Measurements from ENCODE around the gene CD247.

Gene CD247

DNA sequence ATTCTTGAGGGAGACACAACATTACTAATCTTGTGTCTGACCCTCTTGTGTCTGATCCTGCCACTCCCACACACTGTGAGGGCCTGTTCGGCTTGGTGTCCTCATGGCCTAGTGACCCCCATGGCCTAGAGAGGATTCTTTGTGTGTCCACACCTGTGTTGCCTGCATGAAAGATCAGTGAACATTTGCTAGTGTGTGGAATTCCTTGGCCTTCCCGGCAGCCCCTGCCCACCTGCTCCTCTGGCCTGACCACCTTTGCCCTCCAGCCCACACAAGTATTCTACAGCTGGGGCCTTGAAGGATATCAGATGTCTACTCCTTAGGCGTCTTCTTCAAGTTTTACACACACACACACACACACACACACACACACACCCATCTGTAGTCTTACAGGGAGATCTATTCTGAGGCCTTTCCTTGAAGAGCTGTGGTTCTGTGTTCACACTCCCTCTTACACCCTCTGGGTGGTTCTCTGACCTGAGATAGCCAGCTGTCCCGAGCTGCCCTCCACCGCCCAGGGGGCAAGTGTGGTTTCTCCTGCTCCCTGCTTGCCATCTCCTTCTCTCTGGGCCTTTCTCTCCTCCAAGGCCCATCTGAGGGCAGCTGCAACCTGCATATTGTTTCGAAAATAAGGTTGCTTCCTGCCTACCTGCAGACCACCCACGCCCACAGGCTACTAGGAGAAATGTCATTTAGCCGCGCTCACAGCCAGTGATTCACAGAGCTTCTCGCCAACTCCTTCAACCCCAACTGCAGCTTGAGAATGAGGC lies 45.4 kb downstream of the CD247 start:
- Mint-ChIP-seq H3K36me3 (peaks cover 6% of the 10 kb centered on the region), H3K4me1 (ENCODE audit: low read depth) (peaks cover 85% of the 10 kb centered on the region), H3K27ac (peak overlapping the region; percentile 81), H3K27me3 (no peaks in the 10 kb centered on the region), H3K9me3 (ENCODE audit: low read depth) (no peaks in the 10 kb centered on the region), H3K4me3 (peak overlapping the region; percentile 80)

DNA sequence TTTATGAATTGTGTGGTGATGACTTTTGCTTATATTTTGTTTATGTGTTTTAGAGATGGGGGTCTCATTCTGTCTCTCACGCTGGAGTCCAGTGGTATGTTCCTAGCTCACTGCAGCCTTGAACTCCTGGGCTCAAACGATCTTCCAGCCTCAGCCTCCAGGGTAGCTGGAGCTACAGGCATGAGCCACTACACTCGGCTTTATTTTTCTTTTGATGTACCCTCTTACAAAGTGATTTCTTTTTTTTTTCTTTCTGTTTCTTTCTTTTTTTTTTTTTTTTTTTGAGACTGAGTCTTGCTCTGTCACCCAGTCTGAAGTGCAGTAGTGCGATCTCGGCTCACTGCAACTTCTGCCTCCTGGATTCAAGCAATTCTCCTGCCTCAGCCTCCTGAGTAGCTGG lies 46.8 kb downstream of the CD247 start:
- Mint-ChIP-seq H3K4me3 (peak overlapping the region; percentile 34), H3K9me3 (ENCODE audit: low read depth) (no peaks in the 10 kb centered on the region), H3K27me3 (no peaks in the 10 kb centered on the region), H3K36me3 (no peaks in the 10 kb centered on the region), H3K27ac (peak overlapping the region; percentile 88), H3K4me1 (ENCODE audit: low read depth) (peaks cover 80% of the 10 kb centered on the region)

DNA sequence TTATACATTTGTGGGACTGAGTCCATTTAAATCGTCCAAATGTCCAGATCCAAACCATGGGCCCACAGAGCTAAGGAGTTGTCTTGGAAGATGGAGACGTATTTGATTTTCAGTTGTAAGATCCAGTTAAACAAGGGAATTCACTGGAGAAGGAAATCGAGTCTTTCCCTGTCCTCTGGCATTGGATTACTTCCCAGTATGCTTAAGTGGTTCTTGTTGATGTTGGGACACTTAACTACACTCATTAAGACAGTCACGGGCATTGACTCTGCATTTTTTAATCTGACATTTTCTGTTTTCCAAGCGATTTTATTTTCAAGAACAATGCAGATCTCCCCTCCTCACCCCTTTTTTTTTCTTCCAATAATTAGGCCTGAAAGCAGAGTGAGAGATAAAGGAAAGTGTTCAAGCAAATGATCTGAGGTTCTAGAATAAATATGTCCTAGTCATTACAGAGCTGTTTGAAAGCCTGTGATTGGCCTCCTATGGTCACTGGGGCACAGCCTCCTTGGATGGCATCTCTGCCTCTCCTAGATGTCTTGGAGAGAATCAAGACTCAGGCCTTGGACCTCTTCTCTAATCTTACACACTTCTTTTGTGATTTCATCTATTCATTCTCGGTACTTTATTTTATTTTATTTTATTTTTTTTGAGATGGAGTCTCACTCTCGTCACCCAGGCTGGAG lies 48.9 kb downstream of the CD247 start:
- peak overlapping the region; percentile 85 for H3K27ac Mint-ChIP-seq

DNA sequence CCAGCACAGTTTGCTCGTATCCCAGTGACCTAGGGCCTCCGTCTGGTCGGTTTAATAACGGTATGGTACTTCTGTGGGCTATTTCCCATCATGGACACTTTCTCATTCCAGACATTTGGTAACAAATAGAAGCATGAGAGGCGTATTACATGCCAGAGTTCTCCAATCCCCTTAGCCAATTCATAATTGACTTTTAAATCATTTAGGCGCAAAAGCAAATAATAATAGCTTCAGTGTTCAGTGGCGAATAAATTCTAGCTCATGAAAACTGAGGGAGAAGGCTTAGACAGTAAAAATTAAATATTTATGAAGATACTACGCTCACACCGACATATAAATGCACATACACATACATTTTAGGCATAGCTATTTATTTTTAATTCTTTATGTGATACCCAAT lies 50.6 kb downstream of the CD247 start:
- H3K4me3 Mint-ChIP-seq, result no peak overlapping the region
- no peaks in the 10 kb centered on the region for H3K27me3 Mint-ChIP-seq
- no peaks in the 10 kb centered on the region for H3K9me3 Mint-ChIP-seq (ENCODE audit: low read depth)
- peak overlapping the region; percentile 68 for H3K27ac Mint-ChIP-seq
- peaks cover 80% of the 10 kb centered on the region for H3K4me1 Mint-ChIP-seq (ENCODE audit: low read depth)
- H3K36me3 Mint-ChIP-seq, result peaks cover 5% of the 10 kb centered on the region

More for the DNA sequence above, 48.9 kb downstream of the CD247 start:
- H3K27me3 Mint-ChIP-seq, result no peaks in the 10 kb centered on the region
- no peak overlapping the region for H3K4me3 Mint-ChIP-seq
- H3K9me3 Mint-ChIP-seq (ENCODE audit: low read depth), result no peaks in the 10 kb centered on the region
- peaks cover 3% of the 10 kb centered on the region for H3K36me3 Mint-ChIP-seq
- H3K4me1 Mint-ChIP-seq (ENCODE audit: low read depth), result peaks cover 82% of the 10 kb centered on the region

DNA sequence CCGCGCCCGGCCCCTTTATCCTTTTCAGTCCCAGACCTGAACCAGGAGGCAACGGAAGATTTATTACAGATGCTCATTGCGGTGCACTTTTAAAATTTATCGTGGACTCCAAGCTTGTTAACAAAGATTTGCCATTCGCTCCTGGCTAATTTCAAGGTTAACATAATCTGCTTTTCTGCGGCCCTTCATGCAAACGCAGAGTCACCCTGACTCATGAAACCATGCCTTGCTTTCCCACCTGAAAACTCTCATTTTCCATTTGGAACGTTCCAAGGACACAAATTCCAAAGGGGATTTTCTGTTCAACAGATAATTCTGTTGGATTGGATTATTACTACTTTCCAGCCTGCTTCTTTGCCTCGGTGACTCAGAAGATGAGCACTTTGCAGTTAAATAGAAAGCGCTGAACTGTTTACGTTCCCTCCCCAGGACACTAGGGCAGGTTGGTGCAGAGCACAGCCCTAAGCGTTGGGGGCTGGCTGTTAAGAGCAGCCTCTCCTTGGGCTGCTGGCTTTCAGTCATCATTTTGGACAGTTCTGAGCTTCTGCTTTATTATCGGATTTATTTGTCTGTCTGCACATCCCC lies 51.1 kb downstream of the CD247 start:
- Mint-ChIP-seq H3K4me3 (no peak overlapping the region), H3K27ac (peak overlapping the region; percentile 68), H3K9me3 (ENCODE audit: low read depth) (no peaks in the 10 kb centered on the region), H3K4me1 (ENCODE audit: low read depth) (peaks cover 76% of the 10 kb centered on the region), H3K27me3 (no peaks in the 10 kb centered on the region), H3K36me3 (peaks cover 6% of the 10 kb centered on the region)

DNA sequence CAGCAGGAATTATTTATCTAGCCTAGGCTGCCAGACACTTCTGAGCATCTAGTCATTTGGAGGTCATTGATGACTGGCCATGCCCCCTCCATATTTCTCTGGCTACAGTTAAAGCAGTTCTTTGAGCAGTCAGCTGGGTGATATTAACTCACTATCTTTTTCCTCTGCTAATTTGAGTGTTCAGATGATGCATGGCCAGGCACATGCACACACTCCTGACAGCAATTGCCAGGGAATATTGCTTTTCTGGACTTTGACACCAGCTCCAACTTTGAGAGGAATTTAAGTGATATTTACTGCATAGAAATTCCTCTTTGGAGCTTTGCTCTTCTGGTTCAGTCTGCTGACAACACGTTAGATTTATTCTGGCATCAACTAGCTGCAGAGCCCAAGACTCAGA lies 52.6 kb downstream of the CD247 start:
- Mint-ChIP-seq H3K27me3 (no peaks in the 10 kb centered on the region), H3K9me3 (ENCODE audit: low read depth) (no peaks in the 10 kb centered on the region), H3K27ac (peak overlapping the region; percentile 90), H3K36me3 (peaks cover 6% of the 10 kb centered on the region), H3K4me3 (no peak overlapping the region), H3K4me1 (ENCODE audit: low read depth) (peaks cover 77% of the 10 kb centered on the region)

DNA sequence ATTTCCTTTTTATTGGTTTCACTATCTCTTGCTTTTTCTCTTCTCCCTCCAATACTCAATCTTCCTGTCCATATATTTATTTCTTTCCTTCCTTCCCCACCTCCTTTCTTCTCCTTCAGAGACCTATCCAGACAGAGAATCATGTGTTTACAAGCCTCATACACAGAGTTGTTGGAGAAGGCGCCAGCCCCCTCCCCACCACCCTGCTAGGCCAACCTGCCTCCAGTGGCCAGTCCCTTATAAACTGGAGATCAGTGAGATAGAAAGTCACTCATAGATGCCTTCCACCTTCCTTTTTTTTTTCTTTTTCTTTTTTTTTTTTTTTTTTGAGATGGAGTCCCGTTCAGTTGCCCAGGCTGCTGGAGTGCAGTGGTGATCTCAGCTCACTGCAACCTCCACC lies 53.3 kb downstream of the CD247 start:
- peak overlapping the region; percentile 90 for H3K27ac Mint-ChIP-seq
- H3K36me3 Mint-ChIP-seq, result peaks cover 6% of the 10 kb centered on the region
- peaks cover 77% of the 10 kb centered on the region for H3K4me1 Mint-ChIP-seq (ENCODE audit: low read depth)
- H3K9me3 Mint-ChIP-seq (ENCODE audit: low read depth), result no peaks in the 10 kb centered on the region
- no peaks in the 10 kb centered on the region for H3K27me3 Mint-ChIP-seq
- H3K4me3 Mint-ChIP-seq, result peak overlapping the region; percentile 3

DNA sequence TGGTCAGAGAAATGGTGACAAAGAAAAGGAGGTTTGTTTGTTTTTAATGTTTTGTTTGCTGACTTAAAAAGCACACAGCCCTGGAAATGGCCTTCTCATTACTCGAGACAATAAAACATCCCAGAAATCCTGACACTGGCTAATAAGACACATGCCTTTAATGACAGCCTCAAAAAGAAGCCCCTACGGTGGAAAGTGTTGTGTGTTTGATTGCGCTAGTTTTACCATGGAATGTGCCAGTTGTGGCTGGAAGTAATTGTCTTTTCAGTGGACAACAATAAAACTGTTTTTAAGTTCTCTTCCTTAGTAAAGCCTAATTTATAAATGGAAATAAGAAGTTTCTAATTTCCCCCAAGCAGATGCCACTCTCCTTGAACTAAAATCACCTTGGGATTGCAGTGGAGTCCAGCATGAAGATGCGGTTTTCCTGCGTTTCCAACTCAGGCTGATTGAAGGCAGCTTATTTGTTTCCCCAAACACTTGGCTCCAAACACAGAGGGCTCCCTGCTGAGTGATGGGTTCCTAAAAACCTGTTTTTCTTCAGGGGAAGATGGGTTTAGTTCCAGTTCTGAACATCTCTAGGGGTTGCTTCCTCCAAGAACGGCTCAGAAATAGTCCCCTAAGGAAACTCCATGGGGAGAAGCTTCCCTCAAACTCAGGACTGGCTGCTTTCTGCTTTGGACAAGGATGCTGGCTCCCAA lies 54.3 kb downstream of the CD247 start:
- no peak overlapping the region for H3K4me3 Mint-ChIP-seq

DNA sequence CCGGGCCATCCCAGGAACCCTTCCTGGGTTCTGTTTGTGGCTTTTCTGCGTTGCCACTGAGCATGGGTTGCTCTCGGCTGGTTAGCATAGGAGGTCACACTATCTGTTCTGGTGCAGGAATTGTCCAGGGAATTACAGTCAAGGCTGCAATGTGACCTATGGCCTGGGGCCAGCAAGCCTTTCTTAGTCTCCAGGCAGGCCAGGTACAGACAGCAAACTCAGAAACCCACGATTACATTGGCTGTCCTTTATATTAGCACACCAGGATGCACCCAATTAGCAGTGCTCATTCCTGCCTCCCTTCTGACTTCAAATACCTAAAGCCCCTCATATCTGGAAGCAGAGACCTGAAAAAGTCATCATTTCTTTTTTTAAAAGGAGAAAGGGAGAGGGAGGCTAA lies 55.2 kb downstream of the CD247 start:
- Mint-ChIP-seq H3K4me1 (ENCODE audit: low read depth) (peaks cover 67% of the 10 kb centered on the region), H3K36me3 (peaks cover 6% of the 10 kb centered on the region), H3K4me3 (no peak overlapping the region), H3K27me3 (no peaks in the 10 kb centered on the region), H3K27ac (peak overlapping the region; percentile 90), H3K9me3 (ENCODE audit: low read depth) (no peaks in the 10 kb centered on the region)

More for the DNA sequence above, 54.3 kb downstream of the CD247 start:
- Mint-ChIP-seq H3K4me1 (ENCODE audit: low read depth) (peaks cover 74% of the 10 kb centered on the region), H3K9me3 (ENCODE audit: low read depth) (no peaks in the 10 kb centered on the region), H3K27ac (peak overlapping the region; percentile 90), H3K27me3 (no peaks in the 10 kb centered on the region), H3K36me3 (peaks cover 6% of the 10 kb centered on the region)

DNA sequence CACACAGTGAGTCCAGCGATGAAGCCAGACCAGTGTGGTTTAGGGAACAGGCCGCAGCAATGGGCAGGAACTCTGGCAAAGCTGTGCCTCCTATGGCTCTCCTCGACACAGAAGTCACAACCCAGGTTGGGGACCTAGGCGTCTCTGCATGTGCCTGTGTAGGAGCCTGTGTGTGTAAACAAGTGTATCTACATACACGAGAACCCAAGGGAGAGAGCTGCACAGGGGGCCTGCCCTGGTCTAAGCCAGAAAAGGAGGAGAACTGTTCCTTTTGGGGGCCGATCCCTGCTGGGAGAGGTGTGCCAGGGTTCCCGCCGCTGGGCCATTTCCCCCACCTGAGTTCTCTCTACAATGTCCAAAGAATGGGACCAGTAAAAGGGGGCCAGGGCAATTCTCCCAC lies 56.0 kb downstream of the CD247 start:
- H3K36me3 Mint-ChIP-seq, result peaks cover 6% of the 10 kb centered on the region

DNA sequence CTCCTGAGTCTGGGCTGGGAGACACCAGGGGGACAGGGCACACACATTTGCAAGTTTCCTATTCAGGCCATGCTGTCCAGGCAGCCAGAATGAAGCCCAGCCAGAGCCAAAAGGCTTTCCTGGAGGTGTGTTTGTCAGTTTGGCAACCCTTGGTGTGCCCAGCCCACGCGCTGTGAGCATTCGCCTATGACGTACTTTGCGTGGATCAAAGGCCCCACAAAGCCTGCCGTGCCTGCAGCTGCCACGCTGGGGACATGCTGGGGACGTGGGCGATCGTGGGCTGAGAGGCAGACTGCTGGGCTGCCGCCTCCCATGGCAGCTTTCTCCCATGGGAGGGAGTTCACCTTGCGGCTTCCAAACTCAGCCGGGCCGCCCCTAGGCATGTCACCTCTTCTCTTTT lies 57.5 kb downstream of the CD247 start:
- Mint-ChIP-seq H3K4me3 (peak overlapping the region; percentile 58), H3K4me1 (ENCODE audit: low read depth) (peaks cover 73% of the 10 kb centered on the region), H3K27me3 (no peaks in the 10 kb centered on the region), H3K9me3 (ENCODE audit: low read depth) (no peaks in the 10 kb centered on the region), H3K27ac (peak overlapping the region; percentile 88), H3K36me3 (peaks cover 6% of the 10 kb centered on the region)

More for the DNA sequence above, 56.0 kb downstream of the CD247 start:
- Mint-ChIP-seq H3K4me3 (no peak overlapping the region), H3K27ac (peak overlapping the region; percentile 90), H3K4me1 (ENCODE audit: low read depth) (peaks cover 67% of the 10 kb centered on the region), H3K9me3 (ENCODE audit: low read depth) (no peaks in the 10 kb centered on the region), H3K27me3 (no peaks in the 10 kb centered on the region)

DNA sequence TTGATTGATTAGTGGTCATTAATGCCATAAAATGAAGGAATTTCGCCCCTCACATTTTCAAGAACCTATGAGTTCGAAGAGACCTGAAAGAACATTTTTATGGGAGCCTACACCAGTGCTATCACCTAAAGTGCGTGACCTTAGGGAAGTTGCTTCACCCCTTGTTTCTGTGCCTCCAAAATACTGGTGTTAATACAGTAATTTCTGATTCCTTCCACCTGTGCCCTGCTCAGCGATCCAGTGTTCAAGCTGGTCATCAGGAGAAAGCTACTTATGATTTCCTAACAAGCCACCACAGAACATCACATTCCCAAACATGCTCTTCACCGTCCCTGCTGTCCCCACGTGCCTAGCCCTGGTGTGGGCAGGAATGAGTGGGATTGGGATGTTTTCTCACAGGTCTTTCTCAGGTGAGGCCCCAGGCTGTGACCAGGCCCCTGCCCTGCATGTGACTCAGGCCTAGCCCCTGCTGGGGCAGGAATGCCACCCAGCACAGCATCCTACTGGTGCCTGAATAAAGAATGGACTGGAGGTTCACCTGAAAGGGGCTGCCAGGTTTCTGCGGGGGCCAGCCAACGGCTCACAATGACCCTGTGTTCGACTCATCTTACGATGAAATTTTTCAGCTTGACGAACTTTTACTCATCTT lies 60.3 kb downstream of the CD247 start:
- no peak overlapping the region for H3K4me3 Mint-ChIP-seq
- H3K4me1 Mint-ChIP-seq (ENCODE audit: low read depth), result peaks cover 61% of the 10 kb centered on the region
- peaks cover 3% of the 10 kb centered on the region for H3K36me3 Mint-ChIP-seq
- no peaks in the 10 kb centered on the region for H3K27me3 Mint-ChIP-seq
- H3K9me3 Mint-ChIP-seq (ENCODE audit: low read depth), result no peaks in the 10 kb centered on the region
- H3K27ac Mint-ChIP-seq, result peak overlapping the region; percentile 91

DNA sequence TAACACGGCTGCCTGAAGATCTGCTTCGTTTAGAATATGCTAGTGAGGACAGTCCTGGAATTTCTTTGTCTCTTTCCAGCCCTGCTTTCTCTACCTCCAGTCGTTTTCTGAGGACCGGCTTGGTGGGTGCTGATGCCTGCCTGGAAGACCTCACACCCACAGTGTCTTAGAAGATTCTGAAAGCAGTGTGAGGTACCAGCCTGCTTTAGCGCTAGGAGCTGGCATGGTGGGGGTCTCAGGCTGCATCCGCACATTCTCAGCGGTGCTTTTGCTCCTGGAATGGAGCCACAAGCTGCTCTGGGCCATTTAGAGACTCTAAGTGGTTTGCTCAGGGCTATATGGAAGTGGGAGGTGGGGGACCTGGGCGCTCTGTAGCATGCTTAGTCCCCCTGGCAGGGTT lies 61.4 kb downstream of the CD247 start:
- Mint-ChIP-seq H3K9me3 (ENCODE audit: low read depth) (no peaks in the 10 kb centered on the region), H3K36me3 (no peaks in the 10 kb centered on the region), H3K4me1 (ENCODE audit: low read depth) (peaks cover 67% of the 10 kb centered on the region), H3K4me3 (peak overlapping the region; percentile 78), H3K27ac (peak overlapping the region; percentile 91), H3K27me3 (no peaks in the 10 kb centered on the region)

DNA sequence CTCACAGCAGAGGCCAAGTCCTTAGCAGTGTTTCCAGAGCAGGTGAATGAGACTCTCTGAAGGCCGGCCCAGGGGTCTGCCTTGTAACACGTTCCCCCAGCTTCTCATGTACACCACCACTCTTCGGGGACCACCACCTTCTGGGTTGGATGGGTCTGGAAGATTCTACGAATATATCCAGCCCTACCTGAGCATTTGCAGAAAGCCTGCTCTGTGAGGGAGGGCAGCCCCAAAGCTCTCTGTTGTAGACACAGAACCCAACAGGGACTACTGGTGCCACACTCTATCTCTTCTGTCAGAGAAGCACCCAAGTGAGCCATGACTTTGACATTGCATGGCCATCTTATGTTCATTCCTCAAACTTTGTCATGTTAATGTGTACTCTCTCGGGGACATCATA lies 61.8 kb downstream of the CD247 start:
- Mint-ChIP-seq H3K4me1 (ENCODE audit: low read depth) (peaks cover 66% of the 10 kb centered on the region), H3K36me3 (no peaks in the 10 kb centered on the region), H3K27ac (peak overlapping the region; percentile 91), H3K27me3 (no peaks in the 10 kb centered on the region), H3K4me3 (peak overlapping the region; percentile 78), H3K9me3 (ENCODE audit: low read depth) (no peaks in the 10 kb centered on the region)

Data from activated naive CD8-positive, alpha-beta T cell (primary cell).